HFFc6 (cell line): ENCODE results near the gene JAZF1. TPM values are rescaled to one million over a fixed set of nuclear protein-coding genes. Genes with fewer than 3 reads are reported as not detected.
A peak's percentile ranks its signal among the peaks of the same experiment; 100 is the strongest.

Experiments used
- DNase-seq: peaks from one replicate; pipeline ENCODE4 v3.0.0-alpha.2; 2018
- H3K27ac Mint-ChIP-seq: 2 replicates; pipeline ENCODE4 v1.8.0; 2020; ENCODE audit warnings: mild to moderate bottlenecking, mixed read lengths
- H3K27me3 Mint-ChIP-seq: 2 replicates; pipeline ENCODE4 v1.8.0; 2021; ENCODE audit warnings: mild to moderate bottlenecking, moderate library complexity, mixed read lengths; ENCODE audit not compliant: insufficient read depth
- H3K36me3 Mint-ChIP-seq: 2 replicates; pipeline ENCODE4 v1.8.0; 2021; ENCODE audit warnings: low read depth, mixed read lengths
- H3K4me1 Mint-ChIP-seq: 2 replicates; pipeline ENCODE4 v1.8.0; 2020; ENCODE audit warnings: low read depth, mixed read lengths
- H3K4me3 Mint-ChIP-seq: 2 replicates; pipeline ENCODE4 v1.8.0; 2020; ENCODE audit warnings: mild to moderate bottlenecking, moderate library complexity, mixed read lengths
- H3K9me3 Mint-ChIP-seq: 2 replicates; pipeline ENCODE4 v1.8.0; 2020; ENCODE audit warnings: mild to moderate bottlenecking, mixed read lengths
- total RNA-seq, 6 experiments: library from RNA; stranded (reverse); fragmentation: NEBNext Ultra II Directional; extraction: Animal tissue kit (Norgen Biotek cat#: 25700); gene quantifications; 2 replicates in 1 of 6; 3 replicates in 5 of 6; pipeline ENCODE4 v1.2.3, GENCODE V29; 2021
- TF ChIP-seq, protein P1 (sequence below): fragments of 200-600 bp; sonication (generic); IDR thresholded peaks from 2 replicates; pipeline ENCODE4 v1.5.0; 2021; ENCODE audit warnings: antibody characterized with exemption, mild to moderate bottlenecking

JAZF1 gene
- total RNA-seq, 6 experiments from 2014 or later = 17.5 to 26.3 (median 21.4) TPM

DNA sequence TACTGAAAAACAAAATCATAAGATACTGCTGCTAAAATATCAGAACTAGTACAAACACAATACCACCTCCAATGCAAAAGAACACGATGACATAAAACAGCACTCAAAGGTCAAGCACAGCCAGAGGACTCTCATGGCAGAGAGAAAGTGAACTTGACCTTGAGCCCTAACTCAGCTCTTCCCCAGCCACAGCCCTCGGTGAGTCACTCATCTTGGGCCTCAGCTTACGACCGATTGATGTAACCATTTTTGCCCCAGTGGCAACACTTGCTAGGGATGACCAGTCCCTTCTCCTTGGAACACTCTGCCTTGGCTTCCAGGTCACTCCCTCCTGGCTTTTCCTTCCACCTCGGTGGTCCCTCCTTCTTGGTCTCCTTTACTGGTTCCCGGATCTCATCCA lies 77.8 kb downstream of the JAZF1 start:
- peaks cover 10% of the 10 kb centered on the region for H3K36me3 Mint-ChIP-seq
- peak; percentile 53 for DNase-seq
- peaks cover 58% of the 10 kb centered on the region for H3K4me1 Mint-ChIP-seq
- no peaks in the 10 kb centered on the region; the same call in 1 of the 2 replicates for H3K27me3 Mint-ChIP-seq
- H3K9me3 Mint-ChIP-seq = no peaks in the 10 kb centered on the region
- H3K27ac Mint-ChIP-seq = peak overlapping the region; percentile 67
- TF ChIP-seq, protein P1, sequence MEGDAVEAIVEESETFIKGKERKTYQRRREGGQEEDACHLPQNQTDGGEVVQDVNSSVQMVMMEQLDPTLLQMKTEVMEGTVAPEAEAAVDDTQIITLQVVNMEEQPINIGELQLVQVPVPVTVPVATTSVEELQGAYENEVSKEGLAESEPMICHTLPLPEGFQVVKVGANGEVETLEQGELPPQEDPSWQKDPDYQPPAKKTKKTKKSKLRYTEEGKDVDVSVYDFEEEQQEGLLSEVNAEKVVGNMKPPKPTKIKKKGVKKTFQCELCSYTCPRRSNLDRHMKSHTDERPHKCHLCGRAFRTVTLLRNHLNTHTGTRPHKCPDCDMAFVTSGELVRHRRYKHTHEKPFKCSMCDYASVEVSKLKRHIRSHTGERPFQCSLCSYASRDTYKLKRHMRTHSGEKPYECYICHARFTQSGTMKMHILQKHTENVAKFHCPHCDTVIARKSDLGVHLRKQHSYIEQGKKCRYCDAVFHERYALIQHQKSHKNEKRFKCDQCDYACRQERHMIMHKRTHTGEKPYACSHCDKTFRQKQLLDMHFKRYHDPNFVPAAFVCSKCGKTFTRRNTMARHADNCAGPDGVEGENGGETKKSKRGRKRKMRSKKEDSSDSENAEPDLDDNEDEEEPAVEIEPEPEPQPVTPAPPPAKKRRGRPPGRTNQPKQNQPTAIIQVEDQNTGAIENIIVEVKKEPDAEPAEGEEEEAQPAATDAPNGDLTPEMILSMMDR = no peak
- H3K4me3 Mint-ChIP-seq = peak overlapping the region; percentile 43

DNA sequence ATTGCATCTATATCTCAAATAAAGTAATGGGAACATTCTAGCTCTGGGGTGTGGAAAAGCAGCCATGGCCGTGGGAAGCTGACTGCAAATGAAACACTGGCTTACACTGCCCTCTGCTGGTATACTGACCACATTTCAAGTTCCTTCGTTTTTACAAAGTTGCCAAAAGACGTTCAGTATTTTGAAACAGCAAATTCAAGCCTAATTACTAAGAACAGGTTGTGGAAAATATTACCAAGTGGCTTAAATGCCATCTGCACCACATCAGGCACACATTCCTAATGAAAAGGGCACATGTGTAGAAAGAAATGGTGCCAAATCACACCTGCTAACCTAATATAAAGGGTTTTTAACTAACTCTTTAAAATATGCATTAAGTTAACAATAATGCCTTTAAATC lies 83.9 kb downstream of the JAZF1 start:
- H3K4me3 Mint-ChIP-seq = no peak overlapping the region
- H3K27me3 Mint-ChIP-seq = no peaks in the 10 kb centered on the region; the same call in 1 of the 2 replicates
- DNase-seq = peak; percentile 58
- no peaks in the 10 kb centered on the region for H3K36me3 Mint-ChIP-seq
- no peak overlapping the region for H3K27ac Mint-ChIP-seq
- H3K4me1 Mint-ChIP-seq = peaks cover 46% of the 10 kb centered on the region
- TF ChIP-seq, protein P1 = peak; percentile 96
- H3K9me3 Mint-ChIP-seq = no peaks in the 10 kb centered on the region

DNA sequence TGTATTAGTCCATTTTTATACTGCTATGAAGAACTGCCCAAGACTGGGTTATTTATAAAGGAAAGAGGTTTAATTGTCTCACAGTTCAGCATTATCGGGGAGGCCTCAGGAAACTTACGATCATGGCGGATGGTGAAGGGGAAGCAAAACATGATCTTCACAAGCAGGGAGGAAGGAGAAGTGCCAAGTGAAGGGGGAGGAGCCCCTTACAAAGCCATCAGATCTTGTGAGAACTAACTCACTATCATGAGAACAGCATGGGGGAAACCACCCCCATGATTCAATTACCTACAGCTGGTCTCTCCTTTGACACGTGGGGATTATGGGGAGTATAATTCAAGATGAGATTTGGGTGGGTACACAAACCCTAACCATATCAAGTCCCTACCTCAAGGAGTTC lies 85.4 kb downstream of the JAZF1 start:
- DNase-seq = no peak
- TF ChIP-seq, protein P1 = no peak
- no peaks in the 10 kb centered on the region for H3K9me3 Mint-ChIP-seq
- H3K36me3 Mint-ChIP-seq = 0 out of 2 replicates have a peak, but pooled peaks cover 2% of the 10 kb centered on the region
- H3K4me1 Mint-ChIP-seq = peaks cover 57% of the 10 kb centered on the region
- H3K27ac Mint-ChIP-seq = peak overlapping the region; percentile 69; the same call in 1 of the 2 replicates
- H3K27me3 Mint-ChIP-seq = no peaks in the 10 kb centered on the region; the same call in 1 of the 2 replicates
- no peak overlapping the region for H3K4me3 Mint-ChIP-seq

DNA sequence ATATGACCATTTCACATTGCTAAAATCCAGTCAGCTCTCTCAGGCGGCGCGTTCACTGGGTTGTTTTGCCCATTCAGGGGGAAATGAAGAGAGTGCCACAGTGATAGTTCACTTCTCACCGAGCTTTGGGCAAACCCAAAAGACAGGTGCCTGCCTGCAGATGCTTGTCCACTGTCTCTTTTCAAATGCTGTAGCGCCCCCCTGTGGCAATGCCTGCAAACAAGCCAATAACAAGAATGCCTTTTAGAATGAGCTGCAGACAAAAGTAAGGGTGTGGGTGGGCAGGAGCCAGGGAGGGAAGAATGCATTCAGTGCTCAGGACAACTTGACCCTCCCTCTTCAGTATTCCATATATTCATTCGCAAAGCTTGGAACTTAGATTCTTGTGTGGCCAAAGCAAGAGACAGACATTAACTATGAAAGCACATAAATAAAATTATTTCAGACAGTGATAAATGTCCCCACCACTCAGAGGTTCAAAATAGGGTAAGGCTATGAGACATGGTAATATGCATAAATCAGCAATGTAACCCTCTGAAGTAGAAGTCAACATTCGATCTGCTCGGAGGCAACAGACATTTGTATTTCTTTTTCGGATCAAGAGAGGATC lies 86.9 kb downstream of the JAZF1 start:
- Mint-ChIP-seq H3K4me3 (no peak overlapping the region), H3K36me3 (0 out of 2 replicates have a peak, but pooled peaks cover 5% of the 10 kb centered on the region), H3K4me1 (peaks cover 72% of the 10 kb centered on the region), H3K9me3 (no peaks in the 10 kb centered on the region), H3K27me3 (no peaks in the 10 kb centered on the region; the same call in 1 of the 2 replicates), H3K27ac (no peak overlapping the region)
- TF ChIP-seq, protein P1 = peak; percentile 95
- peak; percentile 77 for DNase-seq

DNA sequence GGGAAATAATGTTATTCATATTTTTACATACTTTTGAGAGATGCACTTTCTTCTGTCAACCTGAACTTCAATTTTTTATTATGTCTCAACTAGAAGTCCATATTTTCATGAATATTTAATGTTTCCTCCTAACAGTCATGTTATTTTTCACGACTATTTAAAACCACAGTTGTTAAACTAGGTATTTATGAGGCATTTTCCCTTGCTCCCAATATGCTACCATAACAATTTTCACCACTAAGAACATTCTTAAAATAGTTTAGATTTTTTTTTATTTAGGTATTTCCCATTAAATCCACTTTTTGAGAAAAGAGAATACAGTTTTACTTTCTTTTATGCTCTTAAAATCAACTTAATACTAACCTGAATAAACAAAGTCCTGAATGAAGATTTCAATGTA lies 89.4 kb downstream of the JAZF1 start:
- TF ChIP-seq, protein P1 = no peak
- H3K36me3 Mint-ChIP-seq = 0 out of 2 replicates have a peak, but pooled peaks cover 5% of the 10 kb centered on the region
- H3K4me1 Mint-ChIP-seq = peaks cover 63% of the 10 kb centered on the region
- H3K27ac Mint-ChIP-seq = no peak overlapping the region
- no peaks in the 10 kb centered on the region; the same call in 1 of the 2 replicates for H3K27me3 Mint-ChIP-seq
- H3K9me3 Mint-ChIP-seq = no peaks in the 10 kb centered on the region
- H3K4me3 Mint-ChIP-seq = no peak overlapping the region
- peak; percentile 23 for DNase-seq
